Adrenal gland (tissue), 12 donors: ENCODE results near the gene DENND5B. TPM values are rescaled to one million over a fixed set of nuclear protein-coding genes. Genes with fewer than 3 reads are reported as not detected.

ENCODE experiments used
- DNase-seq, 7 donors: peaks; one replicate each; pipeline ENCODE4 v3.0.0-alpha.2; 2019 to 2020
- H3K27ac ChIP-seq, 5 donors: fragments of 200-600 bp; sonication (generic) in 4 of 5; 1 replicate in 3 of 5; 2 replicates in 2 of 5; pipeline versions ENCODE4 v1.5.1 to v1.8.0; 2016 to 2020; ENCODE audit warnings: mild to moderate bottlenecking in 1 of 5
- H3K27me3 ChIP-seq: fragments of 200-600 bp; 2 replicates; pipeline ENCODE4 v1.8.0; 2021
- H3K36me3 ChIP-seq, 2 donors: fragments of 200-600 bp; replicated peaks in 1 of 2; 1 replicate in 1 of 2; 2 replicates in 1 of 2; pipeline versions ENCODE4 v1.5.1 to v1.8.0; 2018 to 2022
- H3K4me1 ChIP-seq, 2 donors: fragments of 200-600 bp; replicated peaks in 1 of 2; 1 replicate in 1 of 2; 2 replicates in 1 of 2; pipeline versions ENCODE4 v1.5.1 to v1.8.0; 2018 to 2021
- H3K4me3 ChIP-seq, 4 donors: fragments of 200-600 bp; sonication (generic) in 3 of 4; one replicate each; pipeline ENCODE4 v1.5.1; 2016 to 2018
- H3K9me3 ChIP-seq, 3 donors: fragments of 200-600 bp; sonication (generic) in 1 of 3; replicated peaks in 1 of 3; 1 replicate in 2 of 3; 2 replicates in 1 of 3; pipeline versions ENCODE4 v1.5.1 to v1.8.0; 2016 to 2021
- POLR2A ChIP-seq, 2 donors: fragments of 450-650 bp; IDR thresholded peaks; one replicate each; pipeline ENCODE4 v1.6.1; 2017; ENCODE audit warnings: antibody characterized with exemption in 2 of 2, mild to moderate bottlenecking in 2 of 2, moderate library complexity in 1 of 2
- WGBS, 4 donors: extraction: QIAGEN DNeasy Blood & Tissue Kit in 2 of 4; methylation state at CpG; one replicate each; pipeline versions ENCODE4 v1.1.5 to v1.1.7; 2013 to 2017; 5-methylcytosine and 5-hydroxymethylcytosine counted together
- intact Hi-C, 2 donors: fragments of 100-400 bp; cut with DNase I; formaldehyde crosslinking; loops; one replicate each; pipeline versions ENCODE4 v1.14.1 to v1.15.0; 2022 to 2023
- polyA plus RNA-seq, 3 donors: library from polyadenylated mRNA; stranded (reverse); fragments of 200-250 nt in 2 of 3; fragments of 350-450 nt in 1 of 3; fragmentation: Illumina TruSeq in 1 of 3; extraction: RNeasy Lipid Tissue Mini Kit (QIAGEN cat#74804) in 1 of 3; gene quantifications; one replicate each; pipeline ENCODE4 v1.2.3, GENCODE V29; 2013 to 2014
- total RNA-seq, 9 donors: library from RNA; depleted of rRNA in 4 of 9; stranded (reverse); fragments of >200 nt in 4 of 9; fragments of 120-200 nt in 1 of 9; fragmentation: NEBNext Ultra II Directional in 1 of 9; extraction: Animal tissue kit (Norgen Biotek cat#: 25700) in 1 of 9; gene quantifications; one replicate each; pipeline versions ENCODE4 v1.1.0 to v1.2.4, GENCODE V29; 2013 to 2023
- TF ChIP-seq, protein P1 (sequence below), 6 experiments: fragments of 450-650 bp in 4 of 6; fragments of 200-600 bp in 2 of 6; sonication (generic) in 1 of 6; IDR thresholded peaks; 1 replicate in 5 of 6; 2 replicates in 1 of 6; pipeline versions ENCODE4 v1.5.1 to v1.8.0; 2016 to 2021; ENCODE audit warnings: antibody characterized with exemption in 6 of 6, mild to moderate bottlenecking in 2 of 6, moderate library complexity in 1 of 6
- donor health status: healthy with polysubstance abuse.
- donor health status: Bipolar disorder and iron deficiency.
- donor health status: DM: yes; HTN: yes; CAD: no.
- donor health status: DM: no; HTN: no; CAD: no.
- donor health status: DM: no; HTN: no; CAD: no.
- donor health status: DM: yes; HTN: yes; CAD: no.

DENND5B gene
- total and polyA plus RNA-seq, 12 donors = 4.2 to 32.5 (median 23.0) TPM

DNA sequence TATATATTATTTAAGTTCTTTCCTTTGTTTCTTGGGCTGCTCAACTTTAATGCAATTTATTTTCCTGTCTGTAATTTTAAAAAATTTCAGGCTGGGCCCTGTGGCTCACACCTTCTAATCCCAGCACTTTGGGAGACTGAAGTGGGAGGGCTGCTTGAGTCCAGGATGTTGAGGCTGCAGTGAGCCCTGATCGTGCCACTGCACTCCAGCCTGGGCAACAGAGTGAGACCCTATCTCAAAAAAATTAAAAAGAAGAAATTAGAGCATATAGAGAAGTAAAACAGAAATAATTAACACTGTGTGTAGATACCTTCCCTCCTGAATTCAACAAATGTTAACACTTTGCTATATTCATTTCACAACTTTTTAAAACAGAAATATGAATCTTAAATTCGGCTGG is 74.2 kb downstream of the DENND5B start:
- H3K4me1 ChIP-seq = peaks cover 10 to 31% of the 10 kb centered on the region in 2 donors

DNA sequence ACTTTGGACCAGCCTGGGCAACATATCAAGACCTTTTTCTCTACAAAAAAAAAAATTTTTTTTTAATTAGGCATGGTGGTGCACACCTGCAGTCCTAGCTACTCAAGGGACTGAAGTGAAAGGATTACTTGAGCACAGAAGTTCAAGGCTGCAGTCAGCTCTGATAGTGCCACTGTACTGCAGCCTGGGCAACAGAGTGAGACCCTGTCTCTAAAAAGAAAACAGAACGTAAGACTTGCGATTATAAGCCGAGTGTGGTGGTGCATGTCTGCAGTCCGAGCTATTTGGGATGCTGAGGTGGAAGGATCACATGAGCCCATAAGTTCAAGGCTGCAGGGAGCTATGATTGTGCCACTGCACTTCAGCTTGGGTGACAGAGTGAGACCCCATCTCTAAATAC is 76.0 kb downstream of the DENND5B start:
- Histone ChIP-seq H3K4me3 (no peak overlapping the region), H3K27ac (no peak overlapping the region), H3K36me3 (no peaks in the 10 kb centered on the region), H3K27me3 (no peaks in the 10 kb centered on the region), H3K9me3 (no peaks in the 10 kb centered on the region), H3K4me1 (peaks cover 10 to 33% of the 10 kb centered on the region in 2 donors)
- TF ChIP-seq POLR2A (IDR thresholded peaks at IDR 0.05) = no peak
- TF ChIP-seq, protein P1, sequence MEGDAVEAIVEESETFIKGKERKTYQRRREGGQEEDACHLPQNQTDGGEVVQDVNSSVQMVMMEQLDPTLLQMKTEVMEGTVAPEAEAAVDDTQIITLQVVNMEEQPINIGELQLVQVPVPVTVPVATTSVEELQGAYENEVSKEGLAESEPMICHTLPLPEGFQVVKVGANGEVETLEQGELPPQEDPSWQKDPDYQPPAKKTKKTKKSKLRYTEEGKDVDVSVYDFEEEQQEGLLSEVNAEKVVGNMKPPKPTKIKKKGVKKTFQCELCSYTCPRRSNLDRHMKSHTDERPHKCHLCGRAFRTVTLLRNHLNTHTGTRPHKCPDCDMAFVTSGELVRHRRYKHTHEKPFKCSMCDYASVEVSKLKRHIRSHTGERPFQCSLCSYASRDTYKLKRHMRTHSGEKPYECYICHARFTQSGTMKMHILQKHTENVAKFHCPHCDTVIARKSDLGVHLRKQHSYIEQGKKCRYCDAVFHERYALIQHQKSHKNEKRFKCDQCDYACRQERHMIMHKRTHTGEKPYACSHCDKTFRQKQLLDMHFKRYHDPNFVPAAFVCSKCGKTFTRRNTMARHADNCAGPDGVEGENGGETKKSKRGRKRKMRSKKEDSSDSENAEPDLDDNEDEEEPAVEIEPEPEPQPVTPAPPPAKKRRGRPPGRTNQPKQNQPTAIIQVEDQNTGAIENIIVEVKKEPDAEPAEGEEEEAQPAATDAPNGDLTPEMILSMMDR (IDR thresholded peaks at IDR 0.05) = no peak
- intact Hi-C loops = no loop called here
- WGBS, 4 donors = 95 to 96% (median 96%) methylated on average over 4 of the region's 4 CpGs
- no peak for DNase-seq

More for the DNA sequence above, 74.2 kb downstream of the DENND5B start:
- H3K4me3 ChIP-seq = no peak overlapping the region
- no peaks in the 10 kb centered on the region for H3K9me3 ChIP-seq
- H3K36me3 ChIP-seq = no peaks in the 10 kb centered on the region
- 53 to 87% (median 85%) methylated on average over 2 of the region's 2 CpGs for WGBS, 4 donors
- no peak for TF ChIP-seq POLR2A (IDR thresholded peaks at IDR 0.05)
- TF ChIP-seq, protein P1 (IDR thresholded peaks at IDR 0.05) = no peak
- intact Hi-C loops = no loop called here
- no peaks in the 10 kb centered on the region for H3K27me3 ChIP-seq
- no peak for DNase-seq
- no peak overlapping the region for H3K27ac ChIP-seq

DNA sequence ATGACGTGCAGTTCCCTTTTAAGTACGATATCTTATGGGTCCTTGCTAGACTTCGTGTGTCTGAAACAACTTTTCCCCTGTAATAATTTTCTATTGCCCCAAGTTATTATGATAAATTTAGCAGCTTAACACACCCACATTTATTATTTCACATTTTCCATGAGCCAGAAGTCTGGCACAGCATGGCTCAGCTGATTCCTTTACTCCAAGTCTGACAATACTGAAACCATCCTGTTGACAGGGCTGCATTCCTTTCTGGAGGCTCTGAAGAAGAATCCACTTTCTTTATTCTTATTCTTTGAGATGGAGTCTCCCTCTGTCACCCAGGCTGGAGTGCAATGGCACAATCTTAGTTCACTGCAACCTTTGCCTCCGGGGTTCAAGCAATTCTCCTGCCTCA is 80.9 kb downstream of the DENND5B start:
- no peak for TF ChIP-seq POLR2A (IDR thresholded peaks at IDR 0.05)
- TF ChIP-seq, protein P1 (IDR thresholded peaks at IDR 0.05) = no peak
- H3K27me3 ChIP-seq = no peaks in the 10 kb centered on the region
- peaks cover 0 to 19% of the 10 kb centered on the region in 2 donors for H3K4me1 ChIP-seq
- WGBS, 4 donors = 74 to 91% (median 90%) methylated on average over 4 of the region's 4 CpGs
- H3K9me3 ChIP-seq = no peaks in the 10 kb centered on the region
- no peak overlapping the region for H3K27ac ChIP-seq
- H3K4me3 ChIP-seq = no peak overlapping the region
- DNase-seq = peak in 1 of 7 donors; percentile 25
- intact Hi-C loops = no loop called here
- H3K36me3 ChIP-seq = no peaks in the 10 kb centered on the region

DNA sequence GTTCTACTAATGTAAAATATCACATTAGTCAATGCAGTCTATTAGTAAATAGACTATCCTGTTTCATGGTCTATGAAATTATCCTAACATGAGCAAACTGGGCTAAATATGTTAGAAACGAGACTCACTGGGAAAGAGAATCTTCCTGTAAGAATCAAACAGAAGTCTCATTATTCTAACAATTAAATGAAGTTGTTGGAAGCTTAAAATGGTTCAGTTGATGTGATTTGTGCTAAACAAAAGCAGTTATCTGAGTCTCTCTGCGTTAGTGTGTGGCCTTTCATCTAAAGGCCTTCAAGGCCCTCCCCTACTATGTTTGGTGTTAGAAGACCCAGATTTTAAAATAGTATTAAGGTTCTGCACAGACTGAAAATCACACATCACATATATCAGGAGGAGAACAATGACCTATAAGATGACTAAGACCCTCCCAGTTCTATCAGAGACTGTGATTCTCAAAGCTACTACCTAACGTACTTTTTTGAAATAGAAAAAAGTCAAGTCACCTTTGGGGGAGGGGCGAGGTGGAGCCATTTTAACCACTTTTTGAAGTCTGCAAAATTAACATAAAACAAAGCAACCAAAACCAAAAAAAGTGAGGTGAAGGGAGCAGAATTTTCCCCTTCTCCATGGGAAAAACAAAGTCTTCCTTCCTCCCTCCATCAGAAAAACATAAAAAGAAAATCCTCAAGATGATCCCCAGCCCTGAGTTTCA is 82.3 kb downstream of the DENND5B start:
- Histone ChIP-seq H3K27me3 (no peaks in the 10 kb centered on the region), H3K4me3 (no peak overlapping the region), H3K27ac (peak overlapping the region in 1 of 5 donors; percentile 16), H3K4me1 (peaks cover 0 to 23% of the 10 kb centered on the region in 2 donors), H3K9me3 (no peaks in the 10 kb centered on the region), H3K36me3 (no peaks in the 10 kb centered on the region)
- 66 to 77% (median 73%) methylated on average over 4 of the region's 4 CpGs for WGBS, 4 donors
- intact Hi-C loops = no loop called here
- DNase-seq = no peak
- TF ChIP-seq, protein P1 (IDR thresholded peaks at IDR 0.05) = no peak
- TF ChIP-seq POLR2A (IDR thresholded peaks at IDR 0.05) = no peak
